G401 (cell line): Measurements from ENCODE around the gene OLIG2. TPM values are rescaled to one million over a fixed set of nuclear protein-coding genes. Genes with fewer than 3 reads are reported as not detected.

Experiments used
- DNase-seq: peaks from one replicate; pipeline ENCODE4 v3.0.0-alpha.2; 2015; ENCODE audit warnings: low spot score
- in situ Hi-C: cut with HindIII; loops from 2 replicates; pipeline ENCODE4 v1.10.0; 2016; ENCODE audit warnings: low sequenced_read_pairs, mixed read lengths
- total RNA-seq: library from RNA; depleted of rRNA; stranded (reverse); fragments of >200 nt; shearing (Covaris generic); gene quantifications from 2 replicates; pipeline ENCODE4 v1.2.3, GENCODE V29; 2014

The OLIG2 gene
- total RNA-seq, 1 experiment from 2014 or later: not detected

- DNase-seq: no peak
- in situ Hi-C loops: no loop called here
These were observed 4.3 kb downstream of the OLIG2 start for GRCh38 chr21:33029975-33030461.

- in situ Hi-C loops: no loop called here
- no peak for DNase-seq
These were observed 4.9 kb downstream of the OLIG2 start for GRCh38 chr21:33030633-33031032.

GRCh38 chr21:33031152-33031911, 5.6 kb downstream of the OLIG2 start:
- DNase-seq: no peak
- in situ Hi-C loops: no loop called here

GRCh38 chr21:33032434-33033047, 6.8 kb downstream of the OLIG2 start:
- in situ Hi-C loops: no loop called here
- DNase-seq: no peak

GRCh38 chr21:33033094-33033951, 7.6 kb downstream of the OLIG2 start:
- DNase-seq: no peak
- in situ Hi-C loops: no loop called here

GRCh38 chr21:33033961-33034413, 8.3 kb downstream of the OLIG2 start:
- in situ Hi-C loops: no loop called here
- no peak for DNase-seq

GRCh38 chr21:33035147-33035546, 9.4 kb downstream of the OLIG2 start:
- in situ Hi-C loops: no loop called here
- no peak for DNase-seq

- in situ Hi-C loops: no loop called here
- no peak for DNase-seq
These were observed 10.9 kb downstream of the OLIG2 start for GRCh38 chr21:33036430-33037162.

GRCh38 chr21:33037501-33037900, 11.8 kb downstream of the OLIG2 start:
- in situ Hi-C loops: no loop called here
- no peak for DNase-seq

- peak; percentile 46 for DNase-seq
- in situ Hi-C loops: no loop called here
These were observed 13.8 kb downstream of the OLIG2 start for GRCh38 chr21:33039536-33039935.

- no peak for DNase-seq
- in situ Hi-C loops: no loop called here
These were observed 14.5 kb downstream of the OLIG2 start for GRCh38 chr21:33040215-33040614.

- in situ Hi-C loops: no loop called here
- no peak for DNase-seq
These were observed 16.2 kb downstream of the OLIG2 start for GRCh38 chr21:33041981-33042380.

- in situ Hi-C loops: no loop called here
- no peak for DNase-seq
These were observed 17.1 kb downstream of the OLIG2 start for GRCh38 chr21:33042812-33043211.

GRCh38 chr21:33046455-33046854, 20.7 kb downstream of the OLIG2 start:
- DNase-seq: no peak
- in situ Hi-C loops: no loop called here

- DNase-seq: no peak
- in situ Hi-C loops: no loop called here
These were observed 21.5 kb downstream of the OLIG2 start for GRCh38 chr21:33047231-33047630.

- DNase-seq: no peak
- in situ Hi-C loops: no loop called here
These were observed 26.2 kb downstream of the OLIG2 start for GRCh38 chr21:33051925-33052324.

GRCh38 chr21:33053951-33054350, 28.2 kb downstream of the OLIG2 start:
- no peak for DNase-seq
- in situ Hi-C loops: no loop called here

- DNase-seq: no peak
- in situ Hi-C loops: no loop called here
These were observed 30.3 kb downstream of the OLIG2 start for GRCh38 chr21:33055991-33056390.

GRCh38 chr21:33057385-33057940, 31.7 kb downstream of the OLIG2 start:
- no peak for DNase-seq
- in situ Hi-C loops: no loop called here
